GM19463 (cell line): ENCODE results near the gene RTKN2.
"Not testable (repeated sequence)": the region's sequence is repeated elsewhere in the genome, so short reads cannot be mapped to it uniquely, and the experiment has no call there.

Source experiments
- ATAC-seq: cut with Tn5 transposase; IDR thresholded peaks from one replicate; pipeline ENCODE4 v1.9.1; 2021; ENCODE audit warnings: mild to moderate bottlenecking, moderate library complexity; ENCODE audit not compliant: unreplicated experiment

RTKN2 gene

DNA sequence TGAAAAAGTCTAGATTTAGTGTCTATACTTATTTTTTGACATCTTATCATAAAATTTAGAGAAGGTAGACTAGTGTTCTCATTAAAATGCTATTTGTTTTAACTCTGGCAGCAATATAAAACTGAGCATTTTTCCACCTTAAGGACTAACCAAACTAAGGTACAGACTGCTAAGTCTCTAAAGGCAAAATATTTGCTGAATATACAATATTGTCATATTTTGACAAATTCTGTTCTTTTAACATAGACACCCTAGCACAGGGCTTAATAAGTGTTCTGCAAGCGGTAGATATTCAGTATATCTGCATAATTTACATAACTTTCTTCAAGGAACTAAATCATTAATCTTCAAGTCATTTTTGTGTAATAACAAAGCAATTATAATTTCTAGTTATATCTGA, 8.6 kb downstream of the RTKN2 start:
- no peak for ATAC-seq

DNA sequence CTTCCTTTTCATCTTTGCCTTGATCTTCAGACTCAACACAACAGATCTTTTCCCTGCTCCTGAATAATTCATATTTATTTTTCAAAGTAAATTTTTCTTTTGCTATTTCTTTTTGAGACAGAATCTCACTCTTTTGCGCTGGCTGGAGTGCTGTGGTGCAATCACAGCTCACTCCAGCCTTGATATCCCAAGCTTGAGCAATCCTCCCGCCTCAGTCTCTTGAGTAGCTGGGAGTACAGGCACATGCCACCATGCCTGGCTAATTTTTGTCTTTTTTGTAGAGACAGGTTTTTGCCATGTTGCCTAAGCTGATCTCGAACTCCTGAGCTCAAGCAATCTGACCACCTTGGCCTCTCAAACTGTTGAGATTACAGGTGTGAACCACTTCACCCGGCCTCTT, 9.2 kb downstream of the RTKN2 start:
- ATAC-seq: no peak

DNA sequence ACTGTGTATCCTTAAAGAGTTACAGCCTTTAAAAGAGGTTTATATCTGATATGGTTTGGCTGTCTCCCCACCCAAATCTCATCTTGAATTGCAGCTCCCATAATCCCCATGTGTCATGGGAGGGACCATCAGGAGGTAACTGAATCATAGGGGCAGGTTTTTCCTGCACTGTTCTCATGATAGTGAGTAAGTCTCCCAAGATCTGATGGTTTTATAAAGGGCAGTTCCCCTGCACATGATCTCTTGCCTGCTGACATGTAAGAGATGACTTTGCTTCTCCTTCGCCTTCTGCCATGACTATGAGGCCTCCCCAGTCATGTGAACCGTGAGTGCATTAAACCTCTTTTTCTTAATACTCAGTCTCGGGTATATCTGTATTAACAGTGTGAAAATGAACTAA, 9.7 kb downstream of the RTKN2 start:
- ATAC-seq: no peak

DNA sequence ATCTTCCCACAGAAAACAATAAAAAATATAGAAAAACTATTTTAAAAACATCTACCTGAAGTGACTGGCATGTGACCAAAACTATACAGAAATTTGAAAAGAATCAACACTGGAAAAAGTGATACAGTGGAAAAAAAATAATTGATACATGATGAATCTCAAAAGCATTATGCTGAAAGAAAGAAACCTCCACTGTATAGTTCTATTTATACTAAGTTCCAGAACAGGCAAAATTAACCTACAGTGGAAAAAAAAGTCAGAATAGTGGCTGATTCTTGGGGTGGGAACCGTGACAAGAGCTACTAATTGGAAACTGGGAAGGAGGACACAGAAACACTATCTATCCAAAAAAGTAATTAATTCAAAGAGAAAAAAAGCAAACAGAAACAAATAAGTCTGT, 14.9 kb downstream of the RTKN2 start:
- ATAC-seq: no peak

DNA sequence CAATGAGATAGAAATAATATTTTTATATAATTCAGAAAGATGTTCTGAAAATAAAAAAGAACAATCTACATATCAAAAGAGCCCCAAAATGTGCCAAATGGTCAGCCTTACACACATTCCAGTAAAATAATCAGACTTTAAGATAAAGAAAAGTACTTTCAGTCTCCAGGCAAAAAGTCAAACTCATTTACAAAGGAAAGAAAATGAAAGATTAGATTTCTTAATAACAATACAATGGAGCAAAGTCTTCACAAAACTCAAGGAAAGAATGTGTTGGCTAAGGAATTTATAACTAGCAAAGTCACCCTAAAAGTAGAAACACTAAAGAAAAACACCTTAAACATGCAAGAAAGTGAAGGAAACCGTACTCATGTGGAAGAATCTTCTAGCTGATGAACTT, 16.6 kb downstream of the RTKN2 start:
- no peak for ATAC-seq

DNA sequence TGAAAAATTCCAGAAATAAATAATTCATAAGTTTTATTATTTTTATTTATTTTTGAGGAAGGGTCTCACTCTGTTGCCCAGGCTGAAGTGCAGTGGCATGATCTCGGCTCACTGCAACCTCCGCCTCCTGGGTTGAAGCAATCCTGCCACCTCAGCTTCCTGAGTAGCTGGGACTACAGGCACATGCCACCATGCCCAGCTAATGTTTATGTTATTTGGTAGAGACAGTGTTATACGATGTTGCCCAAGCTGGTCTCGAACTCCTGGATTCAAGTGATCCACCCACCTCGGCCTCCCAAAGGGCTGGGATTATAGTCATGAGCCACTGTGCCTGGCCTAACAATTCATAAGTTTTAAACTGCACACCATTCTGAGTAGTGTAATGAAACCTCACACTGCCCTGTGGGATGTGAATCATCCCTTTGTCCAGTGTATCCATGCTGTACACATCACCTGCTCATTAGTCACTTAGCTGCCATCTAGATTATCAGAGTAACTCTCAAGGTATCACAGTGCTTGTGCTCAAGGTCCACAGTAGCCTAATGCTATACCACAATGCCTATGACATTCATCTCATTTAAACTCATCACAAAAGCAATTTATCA, 17.9 kb downstream of the RTKN2 start:
- ATAC-seq: no peak

DNA sequence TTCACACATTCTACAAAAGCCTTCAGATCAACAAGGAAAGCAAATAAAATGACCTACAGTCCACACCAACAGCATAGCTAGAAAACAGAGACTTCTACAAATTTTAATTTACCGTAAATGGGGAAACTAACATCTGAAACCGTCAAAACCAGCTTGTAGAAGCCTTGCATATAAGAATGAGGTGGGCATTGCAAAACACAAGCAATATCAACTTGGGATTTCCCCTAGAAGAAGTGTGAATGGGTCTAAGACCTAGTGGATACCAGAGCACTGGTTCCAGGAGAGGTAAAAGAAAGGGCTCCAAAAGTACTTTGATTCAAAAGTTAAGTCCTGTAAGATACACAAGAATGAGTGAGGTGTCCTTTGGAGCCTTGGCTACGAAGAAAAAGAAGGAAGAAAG, 18.7 kb downstream of the RTKN2 start:
- no peak for ATAC-seq

DNA sequence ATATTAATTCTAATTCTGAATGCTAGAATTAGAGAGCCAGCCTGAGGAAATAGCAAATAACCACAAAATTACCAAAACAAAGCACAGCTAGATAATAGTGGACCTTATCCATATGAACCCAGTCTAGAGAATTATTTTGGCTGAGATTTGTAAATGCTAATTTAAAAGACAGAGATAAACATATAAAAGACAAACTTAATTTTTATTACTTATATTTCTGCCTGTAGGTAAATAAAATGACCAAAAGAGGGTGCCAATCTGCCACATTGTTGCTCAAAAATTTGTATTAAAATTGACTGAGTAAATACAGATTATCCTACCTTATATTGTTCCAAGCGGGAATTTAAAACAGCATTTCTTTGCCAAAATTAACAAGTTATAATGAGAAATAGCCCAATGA, 20.2 kb downstream of the RTKN2 start:
- ATAC-seq: no peak

DNA sequence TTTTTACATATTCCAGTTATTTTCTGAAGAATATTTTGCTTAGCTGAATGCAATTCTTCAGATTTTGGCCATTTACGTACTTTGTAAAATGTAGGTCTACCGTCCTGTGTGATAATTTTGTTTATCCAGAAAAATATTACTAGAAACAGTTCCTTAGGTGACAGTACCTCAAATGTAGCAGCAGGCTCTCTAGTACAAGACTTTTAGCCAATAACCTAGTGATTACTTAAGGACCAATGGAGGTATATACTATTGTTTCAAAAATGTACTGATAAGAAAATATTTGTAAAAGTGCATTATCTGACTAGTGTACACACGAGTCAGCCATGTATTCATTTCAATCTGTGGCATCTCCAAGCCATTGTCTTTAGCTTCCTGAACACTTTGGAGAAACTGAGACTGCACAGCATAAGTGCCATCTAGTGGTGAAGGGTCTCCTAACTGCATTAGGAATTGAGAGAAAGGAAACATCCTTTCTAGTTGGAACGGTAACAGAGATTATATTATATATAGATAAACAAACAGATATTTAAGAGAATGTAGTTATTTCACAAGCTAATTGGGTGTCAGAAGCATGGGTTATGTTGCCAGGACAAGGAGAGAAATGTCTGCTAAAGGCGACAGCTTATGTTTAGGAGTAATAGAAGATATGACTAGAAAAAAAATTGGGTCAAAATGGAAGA, 23.7 kb downstream of the RTKN2 start:
- ATAC-seq: peak; percentile 41

DNA sequence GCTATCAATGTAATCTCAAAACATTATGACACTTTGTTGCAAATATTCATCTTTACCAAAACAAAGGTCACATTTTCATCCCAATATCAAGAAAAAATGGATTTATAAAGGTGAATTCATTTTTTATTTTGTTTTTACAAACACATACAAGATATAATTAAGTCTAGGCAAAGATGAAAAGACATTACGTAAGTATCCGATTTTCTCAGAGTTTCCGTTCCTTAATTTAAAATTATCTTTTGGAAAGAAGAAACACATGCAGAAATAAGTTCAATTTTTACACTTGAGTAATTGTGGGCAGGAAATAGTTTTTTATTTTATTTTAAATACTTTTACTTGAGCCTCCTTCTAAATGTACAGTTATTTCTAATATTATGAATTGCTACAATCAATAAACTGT, 24.6 kb downstream of the RTKN2 start:
- no peak for ATAC-seq

DNA sequence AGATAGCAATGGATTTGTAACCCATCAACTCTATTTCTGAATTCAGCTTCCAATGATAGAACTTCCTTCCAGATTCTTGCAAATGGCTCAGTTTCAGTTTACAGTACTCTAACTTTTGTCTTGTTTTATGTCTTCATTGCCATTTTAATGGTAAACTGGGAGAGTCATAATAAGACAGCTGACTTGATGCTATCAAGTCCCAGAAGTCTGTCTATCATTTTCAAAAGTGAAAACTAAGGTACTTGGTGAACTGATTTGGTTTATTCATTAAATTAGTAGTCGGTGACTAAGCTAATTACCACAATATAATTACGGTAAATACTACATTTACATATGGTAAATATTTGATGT, 25.0 kb downstream of the RTKN2 start:
- ATAC-seq: peak; percentile 45

DNA sequence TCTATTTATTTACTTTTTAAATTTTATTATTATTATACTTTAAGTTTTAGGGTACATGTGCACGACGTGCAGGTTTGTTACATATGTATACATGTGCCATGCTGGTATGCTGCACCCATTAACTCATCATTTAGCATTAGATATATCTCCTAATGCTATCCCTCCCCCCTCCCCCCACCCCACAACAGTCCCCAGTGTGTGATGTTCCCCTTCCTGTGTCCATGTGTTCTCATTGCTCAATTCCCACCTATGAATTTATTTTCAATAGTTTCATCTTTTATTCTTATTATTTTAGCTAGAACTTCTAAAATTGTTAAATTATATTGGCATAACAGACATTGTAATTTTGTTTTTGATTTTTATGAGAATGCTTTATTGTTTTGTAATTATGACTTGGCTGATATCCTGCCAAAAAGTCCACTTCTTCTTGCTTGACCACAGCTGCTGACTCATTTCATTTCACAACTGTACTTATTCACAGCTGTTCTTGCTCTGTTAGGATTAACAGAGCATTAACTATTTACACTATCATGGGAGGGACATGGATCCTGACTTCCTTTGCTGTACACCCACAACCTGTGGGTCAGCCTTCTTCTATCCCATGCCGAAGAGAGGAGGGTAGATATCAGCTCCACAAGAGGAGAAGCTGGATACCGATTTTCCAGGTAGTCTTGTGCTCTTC, 25.5 kb downstream of the RTKN2 start:
- ATAC-seq: peak; percentile 88

DNA sequence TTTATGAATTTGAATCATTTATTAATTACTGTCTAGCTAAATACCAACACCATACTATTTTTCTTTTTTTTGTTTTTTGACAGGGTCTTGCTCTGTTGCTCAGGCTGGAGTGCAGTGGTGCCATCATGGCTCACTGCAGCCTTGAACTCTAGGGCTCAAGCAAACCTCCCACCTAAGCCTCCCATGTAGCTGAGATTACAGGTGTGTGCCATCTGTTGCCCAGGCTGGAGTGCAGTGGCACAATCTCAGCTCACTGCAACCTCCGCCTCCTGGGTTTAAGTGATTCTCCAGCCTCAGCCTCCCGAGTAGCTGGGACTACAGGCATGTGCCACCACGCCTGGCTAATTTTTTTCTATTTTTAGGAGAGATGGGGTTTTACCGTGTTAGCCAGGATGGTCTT, 27.1 kb downstream of the RTKN2 start:
- not testable (repeated sequence) for ATAC-seq

DNA sequence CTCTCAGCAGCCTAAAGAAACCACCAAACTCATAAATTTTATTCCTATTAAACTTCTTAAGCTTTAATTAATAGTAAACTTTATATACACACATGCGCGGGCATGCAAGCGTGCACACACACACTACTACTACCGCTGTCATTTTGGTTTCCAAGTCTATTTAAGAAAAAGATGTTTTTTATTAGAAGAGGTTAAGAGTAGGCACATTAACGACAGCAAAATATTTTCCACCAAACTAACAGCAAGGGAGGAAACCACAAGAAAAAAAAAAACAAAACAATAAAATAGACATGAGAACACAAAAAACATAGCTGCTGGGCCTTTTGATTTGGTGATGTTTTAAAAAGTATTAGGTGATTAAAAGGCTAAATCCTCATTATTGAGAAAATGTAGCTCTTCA, 28.6 kb downstream of the RTKN2 start:
- ATAC-seq: no peak

DNA sequence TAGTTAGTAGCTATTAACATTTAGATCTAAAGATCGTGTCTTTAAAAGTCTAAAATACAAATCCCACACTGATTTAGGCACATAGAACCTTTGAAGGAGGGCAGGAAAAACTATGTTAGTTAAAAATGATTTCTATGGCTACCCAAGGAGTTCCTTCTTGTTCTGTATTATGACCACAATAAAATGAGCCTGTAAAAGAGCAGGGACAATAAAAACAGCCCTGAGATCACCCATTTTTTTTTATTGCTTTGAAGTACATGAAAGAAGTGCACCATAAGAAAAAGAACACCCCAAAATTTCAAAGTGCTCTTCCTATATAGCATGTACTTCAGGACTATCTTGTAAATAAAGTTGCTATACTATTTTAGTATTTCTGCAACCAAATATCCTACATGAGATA, 29.8 kb downstream of the RTKN2 start:
- ATAC-seq: no peak

DNA sequence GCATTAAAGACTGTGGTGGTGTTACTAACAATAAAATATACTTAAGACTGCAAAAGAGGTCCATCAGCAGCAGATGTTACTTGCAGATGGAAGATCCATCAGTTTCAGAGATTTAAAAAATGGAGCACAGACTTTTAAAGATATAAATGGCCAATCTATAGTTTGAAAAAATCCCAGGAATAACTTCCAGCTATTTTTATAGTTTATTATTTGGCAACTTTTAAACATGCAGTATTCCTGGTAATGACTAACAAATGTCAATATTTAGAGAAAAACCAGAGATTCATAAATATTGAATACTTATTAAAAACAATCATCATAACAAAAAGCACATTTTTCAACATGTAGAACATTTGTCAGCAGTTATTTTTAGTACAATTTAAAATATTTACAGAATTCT, 30.7 kb downstream of the RTKN2 start:
- ATAC-seq: no peak

DNA sequence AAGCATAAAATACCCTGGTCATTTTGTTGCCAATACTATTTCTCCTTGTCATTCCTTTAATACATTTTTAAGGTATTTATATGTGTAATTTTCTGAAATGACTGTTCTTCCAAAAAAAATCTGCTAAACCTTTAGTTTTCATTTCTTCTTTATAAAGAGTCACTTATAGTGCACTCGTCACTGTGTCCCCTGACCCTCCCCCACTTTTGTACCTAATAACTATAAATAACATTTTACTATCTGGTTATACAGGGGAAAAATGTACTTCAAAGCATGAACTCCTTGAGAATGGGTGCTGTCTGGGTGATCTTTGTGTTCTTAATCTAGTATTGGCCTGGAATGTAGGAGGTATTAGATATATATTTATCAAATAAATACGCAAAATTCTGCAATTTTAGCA, 31.1 kb downstream of the RTKN2 start:
- ATAC-seq: no peak

DNA sequence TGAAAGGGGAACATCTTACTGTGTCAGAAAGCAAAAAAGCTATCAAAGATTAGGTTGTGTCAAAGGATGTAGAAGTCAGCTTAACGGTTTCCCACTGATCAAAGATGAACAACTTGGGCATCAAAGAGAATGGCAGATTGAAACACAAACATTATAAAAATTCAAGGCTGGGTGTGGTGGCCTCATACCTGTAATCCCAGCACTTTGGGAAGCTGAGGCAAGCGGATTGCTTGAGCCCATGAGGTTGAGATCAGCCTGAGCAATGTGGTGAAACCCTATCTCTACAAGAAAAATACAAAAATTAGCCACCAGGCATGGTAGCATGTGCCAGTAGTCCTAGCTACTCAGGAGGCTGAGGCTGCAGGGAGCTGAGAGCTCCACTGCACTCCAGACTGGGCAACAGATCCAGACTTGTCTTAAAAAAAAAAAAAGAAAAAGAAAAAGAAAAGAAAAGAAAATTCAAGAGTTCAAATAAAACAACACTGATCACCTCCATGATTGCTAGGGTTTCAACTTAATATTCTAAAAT, 34.5 kb downstream of the RTKN2 start:
- no peak for ATAC-seq

DNA sequence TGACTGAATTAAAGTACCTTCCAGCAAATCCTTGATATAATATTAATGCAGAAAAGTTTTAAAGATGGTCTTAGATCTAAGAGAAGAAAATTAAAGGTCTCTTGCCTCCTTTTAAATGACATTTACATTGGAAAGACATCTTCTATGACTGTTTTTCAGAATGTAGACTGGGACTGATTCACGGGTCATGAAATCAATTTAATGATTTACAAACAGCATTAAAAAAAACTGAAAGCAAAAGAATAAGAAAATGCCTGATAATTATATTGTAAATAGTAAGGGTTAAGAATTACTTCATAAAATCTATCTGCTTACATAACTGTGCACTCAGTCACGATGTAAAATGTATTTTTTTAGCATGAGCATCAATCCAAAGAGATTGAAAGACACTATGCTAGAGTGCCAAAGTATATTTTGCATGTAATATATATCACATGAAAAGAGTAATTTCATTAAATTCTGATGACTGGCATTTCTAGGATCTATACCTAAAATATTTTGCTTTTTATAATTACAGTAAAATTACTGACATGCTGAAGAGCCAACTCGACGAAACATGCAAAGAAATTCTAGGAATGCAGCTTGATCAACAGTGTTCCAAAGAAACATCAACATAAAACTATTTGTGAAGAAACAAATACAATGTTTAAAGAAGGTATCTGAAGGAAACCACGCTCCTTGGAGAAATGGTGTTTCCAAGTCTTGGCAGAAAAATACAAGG, 35.1 kb downstream of the RTKN2 start:
- ATAC-seq: no peak

DNA sequence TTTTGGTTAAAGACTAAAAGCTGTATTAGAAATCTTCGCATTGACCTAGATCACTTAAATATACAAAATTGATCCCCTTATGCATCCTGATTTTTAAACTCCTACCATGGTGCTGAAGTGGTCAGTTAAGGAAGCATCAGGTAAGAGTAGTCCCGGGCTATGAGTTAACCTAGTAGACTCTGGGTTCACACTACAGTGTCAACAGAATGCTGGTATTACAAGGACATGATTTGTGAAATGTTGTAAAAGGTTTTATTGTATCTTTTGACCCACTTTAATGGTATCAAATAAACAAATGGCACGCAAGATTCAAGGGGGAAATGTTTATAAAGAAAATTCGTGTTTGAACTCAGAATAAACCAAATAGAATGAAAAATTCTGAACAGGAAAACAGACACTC, 36.8 kb downstream of the RTKN2 start:
- no peak for ATAC-seq

DNA sequence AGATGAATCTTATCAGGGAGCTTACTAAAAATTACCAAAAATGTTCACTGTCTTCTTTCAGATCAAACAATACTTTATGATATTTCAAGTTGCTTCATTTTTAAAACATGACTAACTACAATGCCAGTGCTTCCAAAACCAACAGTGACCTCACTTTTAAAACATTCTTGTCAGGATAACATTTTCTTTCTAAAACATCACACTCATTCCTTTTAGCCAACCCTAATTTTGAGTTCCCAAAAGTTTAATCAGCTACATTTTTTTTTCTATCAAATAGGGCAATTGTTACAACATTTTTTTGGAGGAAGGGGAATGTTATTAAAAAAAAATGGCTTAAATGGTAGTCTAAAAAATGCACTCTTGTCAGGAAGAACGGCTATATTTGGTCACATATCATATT, 37.3 kb downstream of the RTKN2 start:
- no peak for ATAC-seq
